Inferior parietal cortex (tissue), 1 donor: ENCODE results near the gene RNU6-9.
"Not testable (repeated sequence)": the region's sequence is repeated elsewhere in the genome, so short reads cannot be mapped to it uniquely, and the experiment has no call there.

Source experiments
- DNase-seq: peaks from one replicate; pipeline ENCODE4 v3.0.0-alpha.2; 2016; ENCODE audit errors: extremely low spot score

RNU6-9 gene

DNA sequence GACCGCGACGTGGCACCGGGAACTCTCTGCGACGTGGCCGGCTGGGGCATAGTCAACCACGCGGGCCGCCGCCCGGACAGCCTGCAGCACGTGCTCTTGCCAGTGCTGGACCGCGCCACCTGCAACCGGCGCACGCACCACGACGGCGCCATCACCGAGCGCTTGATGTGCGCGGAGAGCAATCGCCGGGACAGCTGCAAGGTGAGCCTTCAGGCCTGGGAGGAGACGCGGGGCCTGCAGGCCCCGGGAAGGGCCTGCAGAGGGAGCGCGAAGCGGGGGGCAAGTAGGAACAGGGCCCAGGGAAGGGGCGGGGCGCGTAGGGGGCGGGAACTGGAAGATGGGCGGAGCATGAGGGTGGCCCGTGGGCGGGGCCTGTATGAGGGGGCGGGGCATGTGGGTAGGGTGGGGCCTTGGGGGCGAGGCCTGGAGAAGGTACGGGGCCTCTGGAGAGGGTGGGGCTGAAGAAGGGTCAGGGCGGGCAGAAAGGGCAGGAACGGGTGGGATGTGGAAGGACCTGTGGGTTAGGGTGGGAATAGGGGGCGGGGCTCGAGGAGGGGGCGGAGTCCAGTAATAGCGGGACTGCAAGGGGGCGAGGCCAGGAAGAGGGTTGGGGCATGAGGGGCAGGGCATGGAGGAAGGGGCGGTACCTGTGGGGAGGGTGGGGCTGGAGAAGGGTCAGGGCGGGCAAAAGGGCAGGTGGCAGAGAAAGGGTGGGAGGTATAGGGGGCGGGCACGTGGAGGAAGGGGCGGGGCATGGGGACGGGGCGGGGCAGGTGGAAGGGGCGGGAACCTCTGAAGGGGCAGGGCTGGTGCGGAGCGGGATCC lies 31.3 kb upstream of the RNU6-9 start:
- no peak for DNase-seq

DNA sequence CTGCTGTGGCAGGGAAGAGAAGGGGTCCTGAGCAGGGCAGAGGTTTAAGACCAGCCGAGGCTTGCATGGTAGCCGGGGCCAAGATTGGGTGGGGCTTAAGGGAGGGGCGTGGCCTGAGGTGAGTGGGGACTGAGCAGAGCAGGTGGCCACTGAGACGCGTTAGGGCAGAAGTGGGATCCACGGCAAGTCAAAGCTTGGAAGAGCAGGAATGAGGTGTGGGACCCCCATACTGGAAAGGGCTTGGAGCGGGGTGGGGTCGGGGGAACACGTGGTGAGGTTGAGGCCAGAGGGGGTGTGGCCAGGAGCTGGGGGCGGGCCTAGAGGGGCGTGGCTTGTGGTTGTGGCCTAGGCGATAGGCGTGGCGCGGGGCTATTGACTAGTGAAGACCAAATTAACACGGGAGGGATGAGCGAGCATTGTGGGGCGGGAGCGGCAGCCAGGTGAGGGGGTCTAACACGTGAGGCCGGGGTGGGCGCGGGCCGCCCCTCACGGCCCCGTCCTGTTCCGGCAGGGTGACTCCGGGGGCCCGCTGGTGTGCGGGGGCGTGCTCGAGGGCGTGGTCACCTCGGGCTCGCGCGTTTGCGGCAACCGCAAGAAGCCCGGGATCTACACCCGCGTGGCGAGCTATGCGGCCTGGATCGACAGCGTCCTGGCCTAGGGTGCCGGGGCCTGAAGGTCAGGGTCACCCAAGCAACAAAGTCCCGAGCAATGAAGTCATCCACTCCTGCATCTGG lies 30.5 kb upstream of the RNU6-9 start:
- no peak for DNase-seq

DNA sequence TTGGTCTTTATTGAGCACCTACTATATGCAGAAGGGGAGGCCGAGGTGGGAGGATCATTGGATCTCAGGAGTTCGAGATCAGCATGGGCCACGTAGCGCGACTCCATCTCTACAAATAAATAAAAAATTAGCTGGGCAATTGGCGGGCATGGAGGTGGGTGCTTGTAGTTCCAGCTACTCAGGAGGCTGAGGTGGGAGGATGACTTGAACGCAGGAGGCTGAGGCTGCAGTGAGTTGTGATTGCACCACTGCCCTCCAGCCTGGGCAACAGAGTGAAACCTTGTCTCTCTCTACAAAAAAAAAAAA lies 30.0 kb upstream of the RNU6-9 start:
- DNase-seq = no peak

GRCh38 chr19:866769-867300 lies 26.4 kb upstream of the RNU6-9 start:
- DNase-seq = no peak

GRCh38 chr19:867301-867793 lies 25.9 kb upstream of the RNU6-9 start:
- DNase-seq = no peak

DNA sequence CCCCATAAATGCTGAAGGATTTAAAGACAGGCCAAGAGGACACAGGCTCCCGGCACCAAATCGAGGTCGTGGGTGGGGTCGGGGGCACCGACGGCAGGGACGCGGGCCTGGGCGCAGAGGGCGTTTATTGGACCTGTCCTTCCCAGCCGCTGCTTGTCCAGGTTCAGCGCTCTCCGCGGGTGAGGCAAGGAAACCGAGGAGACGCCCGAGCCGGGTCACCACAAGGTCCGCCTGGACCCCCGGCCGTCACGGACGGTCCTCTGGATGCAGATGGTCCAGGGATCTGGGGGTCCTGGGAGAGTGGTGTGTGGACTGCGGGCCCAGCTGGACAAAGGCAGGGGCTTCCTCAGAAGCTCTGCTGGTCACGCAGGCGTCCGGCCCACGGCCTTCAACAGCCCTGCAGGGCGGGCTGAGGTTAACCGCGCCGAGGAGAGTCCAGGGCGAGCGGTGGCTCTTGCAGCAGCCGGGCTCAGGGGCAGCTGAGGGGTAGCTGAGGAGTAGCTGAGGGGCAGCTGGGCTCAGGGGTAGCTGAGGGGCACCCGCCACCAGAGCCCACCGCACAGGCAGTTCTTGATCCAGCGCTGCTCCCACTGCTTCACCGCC lies 25.3 kb upstream of the RNU6-9 start:
- DNase-seq = no peak

- no peak for DNase-seq
Observed at GRCh38 chr19:868458-869244, 24.6 kb upstream of the RNU6-9 start.

- DNase-seq = no peak
Observed at GRCh38 chr19:869245-870177, 23.8 kb upstream of the RNU6-9 start.

GRCh38 chr19:870314-870713 lies 23.0 kb upstream of the RNU6-9 start:
- no peak for DNase-seq

DNA sequence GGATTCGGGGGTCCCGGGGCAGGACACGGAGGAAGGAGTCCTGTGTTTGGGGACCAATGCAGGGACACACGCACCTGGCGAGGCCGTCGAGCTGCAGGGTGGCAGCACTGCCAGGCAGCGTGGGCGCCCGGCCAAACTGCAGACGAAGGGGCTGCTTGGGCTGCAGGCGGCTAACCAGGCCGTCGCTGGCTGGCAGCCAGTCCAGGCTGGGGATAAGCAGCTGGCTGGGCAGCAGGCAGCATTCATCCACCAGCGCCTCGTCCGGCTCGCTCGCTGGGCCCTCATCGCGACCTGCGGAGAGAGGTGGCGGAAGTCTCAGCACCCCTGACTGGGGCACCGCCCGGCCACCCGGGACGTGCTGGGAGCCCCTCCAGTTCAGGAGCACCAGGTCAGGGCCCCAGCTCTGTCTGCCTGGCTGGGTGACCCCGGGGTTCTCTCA lies 22.3 kb upstream of the RNU6-9 start:
- DNase-seq = no peak

DNA sequence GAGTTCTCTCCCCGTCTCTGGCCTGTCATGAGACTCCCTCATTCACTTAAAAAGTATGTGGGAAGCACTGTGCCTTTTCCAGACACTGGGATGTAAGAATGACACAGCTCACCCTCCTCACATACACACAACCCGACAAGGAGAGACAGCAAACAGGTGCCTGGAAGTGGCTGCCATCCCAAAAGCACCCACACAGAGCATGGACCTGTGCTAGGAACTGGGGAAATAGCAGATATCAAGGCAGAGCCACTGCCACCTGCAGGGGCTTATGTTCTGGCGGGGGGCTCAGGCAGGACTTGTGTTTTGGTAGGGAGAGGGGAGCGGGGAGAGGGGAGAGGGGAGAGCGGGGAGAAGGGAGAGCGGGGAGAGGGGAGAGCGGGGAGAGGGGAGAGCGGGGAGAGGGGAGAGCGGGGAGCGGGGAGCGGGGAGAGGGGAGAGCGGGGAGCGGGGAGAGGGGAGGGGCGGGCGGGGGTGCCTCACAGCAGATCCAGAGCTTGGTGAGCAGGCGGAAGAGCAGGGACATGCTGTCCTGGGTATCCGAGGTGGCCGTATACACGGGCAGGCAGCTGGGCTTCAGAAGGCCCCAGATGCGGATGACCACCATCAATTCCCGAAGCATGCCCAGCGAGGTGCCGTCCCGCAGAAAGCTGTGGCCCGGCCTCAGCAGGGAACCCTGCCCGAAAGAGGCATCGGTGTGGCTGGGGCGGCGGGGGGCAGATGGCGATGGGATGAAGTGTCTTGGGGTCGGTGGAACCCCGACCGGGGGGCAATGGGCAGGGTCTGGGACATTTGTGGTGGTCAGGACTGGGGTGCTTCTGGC lies 21.6 kb upstream of the RNU6-9 start:
- no peak for DNase-seq

GRCh38 chr19:872266-872951 lies 20.9 kb upstream of the RNU6-9 start:
- DNase-seq = no peak

DNA sequence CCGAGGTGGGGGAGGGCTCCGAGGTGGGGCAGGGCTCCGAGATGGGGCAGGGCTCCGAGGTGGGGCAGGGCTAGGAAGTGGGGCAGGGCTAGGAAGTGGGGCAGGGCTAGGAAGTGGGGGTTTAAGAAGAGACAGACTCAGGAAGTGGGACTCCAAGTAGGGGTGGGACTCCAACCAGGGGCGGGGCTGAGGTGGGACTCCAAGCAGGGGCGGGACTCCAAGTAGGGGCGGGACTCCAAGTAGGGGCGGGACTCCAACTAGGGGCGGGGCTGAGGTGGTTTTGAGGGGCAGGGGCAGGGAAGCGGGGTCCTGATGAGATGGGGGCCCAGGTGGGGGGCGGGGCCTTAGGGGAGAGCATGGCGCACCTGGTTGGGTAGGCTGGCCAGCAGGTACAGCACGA lies 20.2 kb upstream of the RNU6-9 start:
- no peak for DNase-seq

DNA sequence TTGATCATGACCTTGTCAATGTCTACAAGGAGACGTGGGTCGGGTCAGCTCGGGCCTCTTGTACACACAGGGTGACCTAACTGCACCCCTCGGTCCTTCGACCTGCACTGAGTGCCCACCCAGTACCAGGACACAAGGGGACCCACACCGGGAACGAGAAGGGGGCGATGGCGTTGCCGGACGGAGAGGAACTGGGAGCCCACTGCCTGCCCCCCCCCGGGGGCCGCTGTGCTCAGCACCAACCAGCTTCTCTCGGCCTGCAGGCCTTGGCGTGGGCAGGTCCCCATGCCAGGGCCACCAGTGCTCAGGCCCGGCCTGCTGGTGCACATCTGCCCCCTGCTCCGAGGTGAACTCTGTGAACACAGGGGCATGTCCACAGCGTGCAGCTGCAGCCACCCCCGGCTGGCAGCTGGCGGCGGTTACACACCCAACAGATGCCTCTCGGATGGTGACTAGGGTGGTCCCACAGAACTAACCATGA lies 19.7 kb upstream of the RNU6-9 start:
- no peak for DNase-seq

DNA sequence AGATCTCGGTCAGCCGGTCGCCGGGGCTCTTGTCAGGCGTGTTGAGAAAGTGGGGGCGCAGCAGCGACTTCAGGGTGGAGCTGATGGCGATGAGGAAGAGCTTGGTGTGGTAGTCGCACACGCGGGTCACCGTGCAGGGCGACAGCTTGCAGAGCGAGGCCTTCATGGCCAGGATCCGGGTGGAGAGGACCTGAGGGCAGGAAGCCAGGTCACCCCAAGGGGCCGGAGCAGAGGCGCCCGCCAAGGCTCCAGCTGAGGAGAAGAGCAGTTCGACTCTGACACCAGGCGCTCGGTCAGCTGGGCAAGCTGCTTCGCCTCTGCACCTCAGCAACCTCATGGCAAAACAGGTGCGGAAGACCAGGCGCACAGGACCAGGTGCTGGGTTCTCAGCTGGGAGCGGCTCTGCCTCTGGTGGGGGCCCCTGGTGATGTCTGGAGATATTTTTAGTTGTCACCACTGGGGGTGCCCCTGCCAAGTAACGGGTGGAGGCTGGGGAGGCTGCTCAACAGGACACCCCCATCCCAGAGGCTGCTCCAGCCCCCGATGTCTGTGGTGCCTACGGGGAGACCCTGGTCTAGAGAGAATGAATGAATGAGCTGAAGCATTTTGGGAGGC lies 17.9 kb upstream of the RNU6-9 start:
- no peak for DNase-seq

DNA sequence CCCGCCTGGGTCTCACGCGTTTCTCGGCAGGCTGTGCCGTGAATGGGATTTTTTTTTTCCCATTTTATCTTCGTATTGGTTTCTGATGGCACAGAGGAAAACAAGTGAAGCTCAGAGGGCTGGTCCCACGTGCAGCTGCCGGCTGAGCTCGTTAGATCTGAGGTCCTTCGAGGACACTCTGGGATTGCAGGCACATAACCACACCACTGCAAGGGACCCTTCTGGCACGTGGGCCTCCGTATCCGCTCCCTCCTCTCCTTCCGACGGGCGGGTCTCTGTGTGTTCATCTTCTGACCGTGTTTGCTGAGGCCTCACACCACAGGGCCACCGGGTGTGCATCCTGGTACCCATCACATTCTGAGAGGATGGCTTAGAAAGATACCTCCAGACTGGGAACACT lies 17.2 kb upstream of the RNU6-9 start:
- no peak for DNase-seq

GRCh38 chr19:876780-877314 lies 16.4 kb upstream of the RNU6-9 start:
- DNase-seq = no peak

DNA sequence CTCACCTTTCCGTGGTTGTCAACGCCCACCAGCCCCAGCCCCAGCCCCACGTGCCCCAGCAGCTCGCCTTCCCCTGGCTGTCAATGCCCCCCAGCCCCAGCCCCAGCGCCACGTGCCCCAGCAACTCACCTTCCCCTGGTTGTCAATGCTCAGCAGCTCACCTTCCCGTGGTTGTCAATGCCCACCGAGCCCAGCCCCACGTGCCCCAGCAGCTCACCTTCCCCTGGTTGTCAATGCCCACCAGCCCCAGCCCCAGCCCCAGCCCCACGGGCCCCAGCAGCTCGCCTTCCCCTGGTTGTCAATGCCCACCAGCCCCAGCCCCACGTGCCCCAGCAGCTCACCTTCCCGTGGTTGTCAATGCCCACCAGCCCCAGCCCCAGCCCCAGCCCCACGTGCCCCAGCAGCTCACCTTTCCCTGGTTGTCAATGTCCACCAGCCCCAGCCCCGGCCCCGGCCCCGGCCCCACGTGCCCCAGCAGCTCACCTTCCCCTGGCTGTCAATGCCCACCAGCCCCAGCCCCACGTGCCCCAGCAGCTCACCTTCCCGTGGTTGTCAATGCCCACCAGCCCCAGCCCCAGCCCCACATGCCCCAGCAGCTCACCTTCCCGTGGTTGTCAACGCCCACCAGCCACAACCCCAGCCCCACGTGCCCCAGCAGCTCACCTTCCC lies 15.2 kb upstream of the RNU6-9 start:
- not testable (repeated sequence) for DNase-seq
